Measurements from ENCODE around the gene CYP27C1.
"Not testable (repeated sequence)": the region's sequence is repeated elsewhere in the genome, so short reads cannot be mapped to it uniquely, and the experiment has no call there.

Gene CYP27C1

GRCh38 chr2:127170452-127171197 lies 49.5 kb downstream of the CYP27C1 start:
- no peak for DNase-seq (ENCODE audit: low read depth)

- no peak for DNase-seq (ENCODE audit: low read depth)
Measured at GRCh38 chr2:127170021-127170420, 50.1 kb downstream of the CYP27C1 start.

GRCh38 chr2:127169066-127169660 lies 50.9 kb downstream of the CYP27C1 start:
- DNase-seq (ENCODE audit: low read depth): no peak

- no peak for DNase-seq (ENCODE audit: low read depth)
Measured at GRCh38 chr2:127166231-127166860, 53.8 kb downstream of the CYP27C1 start.

GRCh38 chr2:127165539-127165935 lies 54.6 kb downstream of the CYP27C1 start:
- DNase-seq (ENCODE audit: low read depth): no peak

DNA sequence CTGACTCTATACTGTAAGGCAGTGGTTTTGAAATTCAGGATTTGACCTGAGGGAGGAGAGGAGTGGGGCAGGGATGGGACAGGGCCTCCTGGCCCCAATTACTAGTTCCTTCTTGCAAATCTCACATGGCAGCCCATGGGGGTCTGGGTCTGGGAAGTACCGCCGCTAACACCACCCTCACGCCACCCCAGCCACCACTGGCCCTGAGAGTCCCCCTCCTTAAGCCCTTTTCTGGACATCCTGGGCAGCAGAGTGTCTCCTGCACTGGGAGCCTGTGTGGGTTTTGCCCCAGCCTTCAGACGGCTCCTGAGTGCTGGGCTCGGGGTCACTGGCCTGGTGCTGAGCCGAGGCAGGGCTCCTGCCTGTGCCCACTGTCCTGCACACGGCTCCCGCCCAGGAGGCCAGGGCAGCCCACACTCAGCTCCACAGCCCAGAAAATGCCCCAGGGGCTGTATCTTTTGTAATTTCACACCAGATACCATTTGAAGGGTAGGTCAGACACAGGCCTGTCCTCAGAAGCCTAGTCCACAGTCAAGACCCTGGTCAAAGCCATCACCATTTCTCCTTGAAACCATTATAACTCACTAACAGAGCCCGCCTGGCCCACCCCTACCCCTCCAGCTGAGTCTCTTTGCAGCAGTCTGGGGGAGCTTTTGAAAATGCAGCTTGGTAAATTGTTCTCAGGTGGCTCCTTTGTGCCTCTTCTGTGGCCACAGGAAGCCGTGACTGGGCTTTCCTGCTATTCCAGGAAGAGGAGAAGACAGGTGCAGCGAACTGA lies 55.1 kb downstream of the CYP27C1 start:
- no peak for DNase-seq (ENCODE audit: low read depth)

DNA sequence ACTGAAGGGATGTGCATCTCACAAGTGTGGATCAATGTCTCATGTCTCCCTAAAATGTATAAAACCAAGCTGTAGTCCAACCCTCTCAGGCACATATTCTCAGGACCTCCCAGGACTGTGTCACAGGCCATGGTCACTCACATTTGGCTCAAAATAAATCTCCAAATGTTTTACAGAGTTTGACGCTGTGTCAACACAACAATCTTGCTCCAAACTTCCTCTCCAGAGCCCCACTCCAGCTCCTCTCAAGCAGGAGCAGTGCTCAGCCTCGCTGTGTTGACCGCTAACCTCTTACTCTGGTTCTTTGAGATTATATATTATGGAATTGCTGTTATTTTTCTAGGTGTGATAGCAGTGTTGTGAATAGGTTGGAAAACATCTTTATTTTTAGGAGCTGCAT lies 56.2 kb downstream of the CYP27C1 start:
- no peak for DNase-seq (ENCODE audit: low read depth)

GRCh38 chr2:127163090-127163406 lies 57.1 kb downstream of the CYP27C1 start:
- not testable (repeated sequence) for DNase-seq (ENCODE audit: low read depth)

- no peak for DNase-seq (ENCODE audit: low read depth)
Measured at GRCh38 chr2:127162261-127163089, 57.6 kb downstream of the CYP27C1 start.

- DNase-seq (ENCODE audit: low read depth): no peak
Measured at GRCh38 chr2:127161176-127162136, 58.6 kb downstream of the CYP27C1 start.

DNA sequence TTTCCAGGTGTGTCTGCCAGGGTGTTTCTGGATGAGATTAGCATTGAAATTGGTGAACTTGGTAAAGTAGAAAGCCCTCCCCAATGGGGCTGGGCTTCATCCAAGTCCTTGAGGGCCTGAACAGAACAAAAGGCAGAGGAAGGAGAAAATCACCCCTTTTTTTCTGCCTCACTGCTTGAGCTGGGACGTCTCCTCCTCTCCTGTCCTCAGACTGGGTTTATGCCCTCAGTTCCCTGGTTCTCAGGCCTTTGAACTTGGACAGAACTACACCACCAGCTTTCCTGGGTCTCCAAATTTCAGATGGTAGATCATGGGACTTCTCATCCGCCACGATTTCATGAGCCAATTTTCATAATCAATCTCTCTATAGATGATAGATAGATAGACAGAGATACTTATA lies 59.4 kb downstream of the CYP27C1 start:
- DNase-seq (ENCODE audit: low read depth): no peak

DNA sequence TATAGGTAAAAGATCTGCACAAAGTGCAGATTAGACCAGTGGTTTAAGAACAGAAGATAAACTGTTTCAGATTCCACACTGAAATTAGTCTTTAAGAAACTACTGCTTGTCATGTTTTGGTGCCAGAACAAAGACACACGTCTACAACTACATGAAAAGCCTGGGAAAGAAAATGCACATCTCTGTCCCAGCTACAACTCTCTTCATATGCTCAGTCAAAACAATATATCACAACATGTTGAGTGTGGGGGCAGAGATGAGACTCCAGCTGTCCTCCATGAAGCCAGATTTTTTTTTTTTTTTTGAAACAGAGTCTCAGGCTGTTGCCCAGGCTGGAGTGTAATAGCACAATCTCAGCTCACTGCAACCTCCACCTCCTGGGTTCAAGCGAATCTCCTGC lies 60.6 kb downstream of the CYP27C1 start:
- no peak for DNase-seq (ENCODE audit: low read depth)

GRCh38 chr2:127158614-127159290 lies 61.3 kb downstream of the CYP27C1 start:
- no peak for DNase-seq (ENCODE audit: low read depth)

GRCh38 chr2:127157651-127158485 lies 62.2 kb downstream of the CYP27C1 start:
- no peak for DNase-seq (ENCODE audit: low read depth)

GRCh38 chr2:127157114-127157513 lies 63.0 kb downstream of the CYP27C1 start:
- no peak for DNase-seq (ENCODE audit: low read depth)

GRCh38 chr2:127155947-127156346 lies 64.2 kb downstream of the CYP27C1 start:
- peak; percentile 61 for DNase-seq (ENCODE audit: low read depth)

DNA sequence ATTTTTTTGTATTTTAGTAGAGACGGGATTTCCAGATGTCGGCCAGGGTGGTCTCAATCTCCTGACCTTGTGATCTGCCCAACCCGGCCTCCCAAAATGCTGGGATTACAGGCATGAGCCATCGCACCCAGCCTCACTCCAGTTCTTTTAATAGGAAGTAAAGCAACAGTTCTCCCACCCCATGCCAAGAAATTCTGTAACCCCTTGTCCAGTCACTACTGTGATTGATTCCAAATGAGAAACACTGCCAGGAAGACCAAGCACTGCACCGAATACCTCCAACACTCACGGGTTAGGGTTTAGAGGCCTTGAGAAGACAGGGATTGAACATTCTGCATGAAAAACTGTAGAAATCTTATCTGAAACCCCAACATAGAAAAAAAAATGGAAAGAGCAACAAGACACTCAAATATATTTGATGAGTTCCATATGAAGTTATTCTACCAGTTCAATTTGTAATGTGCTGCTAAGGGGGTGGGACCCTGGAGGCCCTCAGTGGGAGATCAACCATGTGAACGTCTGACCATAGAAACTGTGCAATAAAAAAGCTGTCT lies 65.0 kb downstream of the CYP27C1 start:
- peak; percentile 35 for DNase-seq (ENCODE audit: low read depth)

DNA sequence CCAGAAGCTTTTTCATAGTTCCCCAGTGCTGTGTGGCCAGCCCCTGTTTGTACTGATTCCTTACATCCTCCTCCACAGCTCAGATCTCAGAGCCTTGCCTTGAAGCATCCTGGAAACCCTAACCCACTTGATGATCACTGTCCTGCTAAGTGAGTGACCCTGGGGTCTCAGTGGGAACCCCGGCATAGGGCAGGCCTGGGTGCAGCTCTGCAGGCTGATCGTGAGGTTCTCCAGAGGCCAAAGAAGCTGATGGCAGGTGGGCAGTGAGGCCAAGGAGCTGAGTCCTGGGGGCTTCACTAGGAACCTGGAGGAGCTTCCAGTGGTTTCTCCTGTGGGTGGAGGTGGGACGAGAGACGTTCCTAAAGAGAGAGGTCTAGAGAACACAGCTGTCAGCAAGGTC lies 65.7 kb downstream of the CYP27C1 start:
- no peak for DNase-seq (ENCODE audit: low read depth)

DNA sequence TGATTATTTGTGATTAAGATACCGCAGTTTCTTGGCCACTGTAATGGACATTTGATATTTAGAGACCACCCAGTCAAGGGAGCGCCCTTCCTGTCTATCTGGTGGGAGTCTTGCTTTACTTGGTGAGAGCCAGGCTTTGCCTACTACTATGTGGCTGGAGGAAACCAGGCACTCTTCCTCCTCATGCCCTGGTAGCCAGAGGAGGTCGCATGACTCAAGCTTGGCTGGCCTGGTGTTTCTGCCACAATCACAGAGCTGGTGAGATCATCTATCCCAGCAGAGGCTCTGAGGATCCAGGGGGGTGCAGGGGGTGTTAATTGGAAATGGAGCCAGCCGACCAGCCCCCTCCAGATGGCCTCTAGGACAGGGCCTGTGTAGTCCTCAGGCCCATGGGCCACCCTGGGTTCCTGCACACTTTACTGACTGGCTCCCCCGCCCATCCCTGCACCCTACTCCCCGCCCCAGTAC lies 66.4 kb downstream of the CYP27C1 start:
- peak; percentile 91 for DNase-seq (ENCODE audit: low read depth)

Data from iris pigment epithelial cell (primary cell).